Measurements from ENCODE around the gene TMEM181. TPM values are rescaled to one million over a fixed set of nuclear protein-coding genes. Genes with fewer than 3 reads are reported as not detected.

The TMEM181 gene
- total and polyA plus RNA-seq, 2 of the 13 experiments (the other 11 are each of a cell fraction or from before 2014, with no cell fraction given), result 59.1 to 108 TPM

DNA sequence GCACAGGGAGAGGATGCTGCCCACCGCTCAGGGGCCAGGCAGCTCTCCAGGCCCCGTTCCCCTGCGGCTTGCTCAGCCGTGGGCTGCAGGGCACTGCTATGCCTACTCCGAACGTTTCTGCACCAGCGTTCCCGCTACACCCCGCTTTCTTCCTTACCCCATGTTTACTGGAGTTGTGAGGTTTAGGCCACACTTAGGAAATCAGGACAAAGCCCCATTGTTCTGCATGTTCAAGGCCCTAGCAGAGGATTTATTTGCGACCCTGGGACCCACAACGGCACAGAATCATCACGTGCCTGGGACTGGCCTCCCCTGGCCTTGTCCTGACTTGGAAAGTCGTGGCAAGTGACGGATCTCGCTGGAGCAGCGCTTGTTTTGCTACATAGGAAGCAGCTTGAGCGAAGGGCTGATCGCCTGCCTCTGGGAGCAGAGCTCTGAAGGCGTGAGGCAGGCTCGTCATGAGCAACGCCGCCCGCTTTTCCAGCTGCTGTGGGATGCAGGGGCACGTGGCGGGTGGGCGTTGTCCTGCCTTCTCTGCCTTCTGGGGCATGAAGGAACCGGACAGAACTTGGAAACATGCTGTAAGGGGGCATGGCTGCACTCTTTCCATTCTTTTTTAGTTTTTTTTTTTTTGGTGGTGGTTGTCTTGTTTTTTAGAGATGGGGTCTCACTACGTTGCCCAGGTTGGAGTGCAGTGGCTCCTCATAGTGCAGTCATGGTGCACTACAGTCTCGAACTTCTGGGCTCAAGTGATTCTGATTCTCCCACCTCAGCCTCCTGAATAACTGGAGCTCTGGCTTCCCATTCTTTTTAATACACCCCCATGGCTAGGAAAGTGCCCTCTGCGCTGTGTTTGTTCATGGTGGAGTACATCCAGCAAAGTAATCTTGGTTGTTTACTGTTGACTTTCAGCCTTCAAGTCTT, 14.6 kb upstream of the TMEM181 start (continued):
- TF ChIP-seq, protein P1, sequence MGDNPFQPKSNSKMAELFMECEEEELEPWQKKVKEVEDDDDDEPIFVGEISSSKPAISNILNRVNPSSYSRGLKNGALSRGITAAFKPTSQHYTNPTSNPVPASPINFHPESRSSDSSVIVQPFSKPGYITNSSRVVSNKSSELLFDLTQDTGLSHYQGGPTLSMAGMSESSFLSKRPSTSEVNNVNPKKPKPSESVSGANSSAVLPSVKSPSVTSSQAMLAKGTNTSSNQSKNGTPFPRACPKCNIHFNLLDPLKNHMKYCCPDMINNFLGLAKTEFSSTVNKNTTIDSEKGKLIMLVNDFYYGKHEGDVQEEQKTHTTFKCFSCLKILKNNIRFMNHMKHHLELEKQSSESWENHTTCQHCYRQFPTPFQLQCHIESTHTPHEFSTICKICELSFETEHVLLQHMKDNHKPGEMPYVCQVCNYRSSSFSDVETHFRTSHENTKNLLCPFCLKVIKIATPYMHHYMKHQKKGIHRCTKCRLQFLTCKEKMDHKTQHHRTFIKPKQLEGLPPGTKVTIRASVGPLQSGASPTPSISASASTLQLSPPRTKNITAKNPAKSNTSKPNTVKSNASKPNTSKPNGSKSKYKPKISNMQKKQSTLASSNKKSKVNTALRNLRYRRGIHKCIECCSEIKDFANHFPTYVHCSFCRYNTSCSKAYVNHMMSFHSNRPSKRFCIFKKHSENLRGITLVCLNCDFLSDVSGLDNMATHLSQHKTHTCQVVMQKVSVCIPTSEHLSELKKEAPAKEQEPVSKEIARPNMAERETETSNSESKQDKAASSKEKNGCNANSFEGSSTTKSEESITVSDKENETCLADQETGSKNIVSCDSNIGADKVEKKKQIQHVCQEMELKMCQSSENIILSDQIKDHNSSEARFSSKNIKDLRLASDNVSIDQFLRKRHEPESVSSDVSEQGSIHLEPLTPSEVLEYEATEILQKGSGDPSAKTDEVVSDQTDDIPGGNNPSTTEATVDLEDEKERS (CRISPR knock-in tag; IDR thresholded peaks at IDR 0.05), result no peak
- TF ChIP-seq SNAI1 (CRISPR knock-in tag; IDR thresholded peaks at IDR 0.05; ENCODE audit: borderline replicate concordance) (no peak), TBP (CRISPR knock-in tag; IDR thresholded peaks at IDR 0.05) (no peak), ZFAT (CRISPR knock-in tag; conservative IDR thresholded peaks at IDR 0.05) (no peak), ATAD3A (CRISPR knock-in tag; IDR thresholded peaks at IDR 0.05) (no peak), ZNF614 (CRISPR knock-in tag; IDR thresholded peaks at IDR 0.05; ENCODE audit: borderline replicate concordance) (peak; percentile 93), RBM22 (optimal IDR thresholded peaks at IDR 0.05; ENCODE audit: low read length) (no peak), REL (CRISPR knock-in tag; conservative IDR thresholded peaks at IDR 0.05) (no peak), PRPF4 (IDR thresholded peaks at IDR 0.05; ENCODE audit: low read depth, low read length, poor library complexity, severe bottlenecking) (no peak), ZFP37 (CRISPR knock-in tag; IDR thresholded peaks at IDR 0.05; ENCODE audit: borderline replicate concordance) (no peak), NONO (IDR thresholded peaks at IDR 0.05) (no peak), NONO (CRISPR knock-in tag; conservative IDR thresholded peaks at IDR 0.05) (peak; percentile 55; the same call in 1 of the 2 replicates), NCOR1 (IDR thresholded peaks at IDR 0.05; ENCODE audit: borderline replicate concordance, low read length) (peak; percentile 49; the same call in 1 of the 2 replicates), ZNF30 (CRISPR knock-in tag; IDR thresholded peaks at IDR 0.05) (no peak), PREB (CRISPR knock-in tag; IDR thresholded peaks at IDR 0.05) (no peak), EHMT2 (IDR thresholded peaks at IDR 0.05; ENCODE audit: borderline replicate concordance, low read depth, low read length) (no peak), BATF2 (CRISPR knock-in tag; IDR thresholded peaks at IDR 0.05) (no peak), ZNF256 (CRISPR knock-in tag; conservative IDR thresholded peaks at IDR 0.05) (no peak)
- TF ChIP-seq, protein P2, sequence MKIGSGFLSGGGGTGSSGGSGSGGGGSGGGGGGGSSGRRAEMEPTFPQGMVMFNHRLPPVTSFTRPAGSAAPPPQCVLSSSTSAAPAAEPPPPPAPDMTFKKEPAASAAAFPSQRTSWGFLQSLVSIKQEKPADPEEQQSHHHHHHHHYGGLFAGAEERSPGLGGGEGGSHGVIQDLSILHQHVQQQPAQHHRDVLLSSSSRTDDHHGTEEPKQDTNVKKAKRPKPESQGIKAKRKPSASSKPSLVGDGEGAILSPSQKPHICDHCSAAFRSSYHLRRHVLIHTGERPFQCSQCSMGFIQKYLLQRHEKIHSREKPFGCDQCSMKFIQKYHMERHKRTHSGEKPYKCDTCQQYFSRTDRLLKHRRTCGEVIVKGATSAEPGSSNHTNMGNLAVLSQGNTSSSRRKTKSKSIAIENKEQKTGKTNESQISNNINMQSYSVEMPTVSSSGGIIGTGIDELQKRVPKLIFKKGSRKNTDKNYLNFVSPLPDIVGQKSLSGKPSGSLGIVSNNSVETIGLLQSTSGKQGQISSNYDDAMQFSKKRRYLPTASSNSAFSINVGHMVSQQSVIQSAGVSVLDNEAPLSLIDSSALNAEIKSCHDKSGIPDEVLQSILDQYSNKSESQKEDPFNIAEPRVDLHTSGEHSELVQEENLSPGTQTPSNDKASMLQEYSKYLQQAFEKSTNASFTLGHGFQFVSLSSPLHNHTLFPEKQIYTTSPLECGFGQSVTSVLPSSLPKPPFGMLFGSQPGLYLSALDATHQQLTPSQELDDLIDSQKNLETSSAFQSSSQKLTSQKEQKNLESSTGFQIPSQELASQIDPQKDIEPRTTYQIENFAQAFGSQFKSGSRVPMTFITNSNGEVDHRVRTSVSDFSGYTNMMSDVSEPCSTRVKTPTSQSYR (CRISPR knock-in tag; IDR thresholded peaks at IDR 0.05; ENCODE audit: borderline replicate concordance), result peak; percentile 57; the same call in 1 of the 2 replicates
- TF ChIP-seq, protein P3, sequence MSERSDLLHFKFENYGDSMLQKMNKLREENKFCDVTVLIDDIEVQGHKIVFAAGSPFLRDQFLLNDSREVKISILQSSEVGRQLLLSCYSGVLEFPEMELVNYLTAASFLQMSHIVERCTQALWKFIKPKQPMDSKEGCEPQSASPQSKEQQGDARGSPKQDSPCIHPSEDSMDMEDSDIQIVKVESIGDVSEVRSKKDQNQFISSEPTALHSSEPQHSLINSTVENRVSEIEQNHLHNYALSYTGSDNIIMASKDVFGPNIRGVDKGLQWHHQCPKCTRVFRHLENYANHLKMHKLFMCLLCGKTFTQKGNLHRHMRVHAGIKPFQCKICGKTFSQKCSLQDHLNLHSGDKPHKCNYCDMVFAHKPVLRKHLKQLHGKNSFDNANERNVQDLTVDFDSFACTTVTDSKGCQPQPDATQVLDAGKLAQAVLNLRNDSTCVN (CRISPR knock-in tag; IDR thresholded peaks at IDR 0.05; ENCODE audit: borderline replicate concordance), result 0 out of 2 replicates have a peak, but pooled peaks have one; percentile 24

All from HepG2 (cell line).